HG03108 (cell line): ENCODE measurements around the gene RPTOR.
A peak's percentile ranks its signal among the peaks of the same experiment; 100 is the strongest.

Experiments
- ATAC-seq: cut with Tn5 transposase; IDR thresholded peaks from one replicate; pipeline ENCODE4 v1.9.1; 2021; ENCODE audit warnings: moderate library complexity; ENCODE audit not compliant: unreplicated experiment

The RPTOR gene

DNA sequence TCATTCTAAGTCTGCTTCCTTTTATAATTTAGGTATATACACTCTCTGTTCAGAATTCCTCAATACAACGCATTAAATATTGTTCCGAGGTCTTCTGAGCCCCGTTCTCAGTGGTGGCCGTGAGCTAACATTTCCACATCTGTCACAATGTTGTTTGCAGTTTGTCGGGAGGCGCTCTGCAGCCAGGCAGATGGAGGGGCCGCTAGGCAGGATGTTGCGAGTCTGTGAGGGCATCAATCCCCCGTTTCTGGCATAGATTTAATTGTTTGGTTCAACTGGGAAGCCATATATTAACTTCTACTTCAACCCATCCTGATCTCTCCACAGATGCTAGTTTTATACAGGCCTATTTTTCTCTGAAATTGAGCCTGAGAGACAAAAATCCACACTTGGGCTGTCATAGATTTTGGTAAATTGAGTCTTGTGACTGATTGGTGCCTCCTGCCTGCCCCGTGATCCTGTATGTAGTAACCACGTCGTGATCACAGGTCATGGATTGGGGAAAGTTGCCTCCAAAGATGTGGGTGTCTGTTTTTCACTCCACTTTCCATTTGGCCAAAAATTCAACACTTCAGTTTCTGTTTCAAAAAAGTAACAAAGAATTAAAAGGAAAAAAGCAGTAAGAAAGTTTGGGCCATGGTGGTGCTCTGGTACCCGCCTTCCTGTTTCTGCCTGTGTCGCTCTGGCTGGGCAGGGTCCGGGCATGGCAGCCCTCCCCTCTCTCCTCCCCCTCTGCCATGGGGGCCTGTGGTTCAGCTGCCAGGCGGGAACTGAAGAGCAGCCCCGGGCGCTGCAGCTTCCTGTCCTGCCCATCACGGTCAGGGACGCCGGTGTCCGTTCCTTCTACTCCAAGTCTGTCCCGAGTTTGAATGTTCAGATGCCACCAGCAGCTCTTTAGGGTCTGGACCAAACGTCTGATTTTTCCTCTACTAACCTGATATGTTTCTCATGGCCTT is 41.5 kb downstream of the RPTOR start:
- no peak for ATAC-seq

DNA sequence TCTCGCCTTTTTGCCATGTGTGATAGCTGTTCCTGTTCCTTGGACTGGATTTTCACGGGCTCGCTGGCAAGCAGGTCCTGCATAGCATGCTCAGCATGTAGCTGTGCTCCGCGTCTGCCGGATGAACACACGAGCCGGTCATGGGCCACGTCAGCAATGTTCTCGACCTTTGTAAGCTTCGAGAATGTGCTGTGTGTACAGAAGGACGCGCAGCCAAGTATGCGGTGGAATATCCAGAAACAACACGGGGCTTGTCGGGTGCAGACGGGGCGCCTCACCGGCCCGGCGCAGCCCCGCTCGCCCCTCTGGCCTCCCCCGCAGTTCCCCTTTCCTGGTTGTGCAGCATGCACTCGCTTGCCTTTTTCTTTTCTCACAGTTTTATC is 42.2 kb downstream of the RPTOR start:
- ATAC-seq: no peak

DNA sequence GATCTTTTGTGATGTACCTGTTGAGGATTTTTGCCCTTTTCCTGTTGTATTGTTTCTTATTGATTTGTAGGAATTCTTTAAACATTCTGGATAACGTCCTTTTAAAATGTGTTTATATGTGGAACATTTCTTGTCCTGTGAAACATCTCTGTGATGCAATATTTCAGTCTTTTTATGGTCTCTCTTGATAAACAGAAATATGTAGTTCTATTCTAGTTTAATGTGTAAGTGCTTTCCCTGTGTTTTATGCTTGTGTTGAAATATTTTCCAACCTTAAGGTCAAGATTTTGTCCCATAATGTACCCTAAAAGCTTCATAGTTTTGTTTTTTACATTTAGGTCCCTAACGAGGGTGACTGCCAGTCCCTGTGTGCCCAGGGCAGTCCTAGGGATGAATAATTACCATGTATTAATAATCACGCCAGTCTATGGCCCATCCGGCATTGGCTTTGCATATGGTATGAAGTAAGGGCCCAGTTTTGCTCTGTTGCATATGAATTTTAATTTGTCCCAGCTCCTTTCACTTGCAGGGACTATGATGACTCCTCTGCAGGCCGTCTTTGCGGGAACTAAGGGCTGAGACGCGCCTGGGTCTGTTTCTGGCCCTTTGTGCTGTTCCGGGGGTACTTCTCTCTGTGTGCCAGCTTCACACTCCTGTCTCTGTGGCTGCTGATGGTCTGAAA is 44.2 kb downstream of the RPTOR start:
- no peak for ATAC-seq

DNA sequence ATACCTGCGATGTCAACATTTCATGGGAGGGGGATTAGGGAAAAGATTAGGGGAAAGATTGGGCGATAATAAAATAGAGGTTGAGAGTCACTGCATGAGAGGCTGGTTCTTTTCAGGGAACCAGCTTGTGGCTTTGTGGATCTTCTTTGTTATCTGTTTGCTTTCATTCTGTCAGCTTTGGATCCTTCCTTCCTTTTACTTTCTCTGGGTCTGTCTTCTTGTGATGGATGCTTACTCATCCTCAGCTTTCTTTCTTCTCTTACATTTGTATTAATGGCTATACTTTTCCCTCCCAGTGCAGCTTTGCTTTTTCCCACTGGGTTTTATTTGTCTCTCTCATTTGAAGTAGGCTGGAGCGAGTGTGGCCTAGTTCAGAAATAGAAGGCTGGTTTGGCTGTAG is 47.1 kb downstream of the RPTOR start:
- no peak for ATAC-seq

DNA sequence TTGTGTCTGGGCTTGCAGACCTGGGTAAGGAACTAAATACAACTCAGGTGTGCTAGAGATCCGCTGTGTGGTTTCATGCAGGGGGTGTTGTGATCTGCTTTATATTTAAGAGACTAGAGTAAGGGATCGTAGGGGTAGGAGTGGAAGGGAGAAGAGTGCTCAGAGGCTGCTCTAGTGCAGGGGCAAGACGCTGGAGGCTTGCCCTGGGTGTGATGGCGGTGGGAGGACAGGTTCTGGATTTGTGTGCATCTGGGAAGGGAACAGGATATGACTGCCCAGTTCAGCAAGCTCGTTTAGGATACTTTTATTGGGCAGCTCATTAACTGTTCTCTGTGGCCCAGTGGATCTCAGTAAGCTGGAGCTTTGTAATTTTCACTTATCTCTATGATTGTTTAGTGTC is 47.6 kb downstream of the RPTOR start:
- ATAC-seq: no peak

DNA sequence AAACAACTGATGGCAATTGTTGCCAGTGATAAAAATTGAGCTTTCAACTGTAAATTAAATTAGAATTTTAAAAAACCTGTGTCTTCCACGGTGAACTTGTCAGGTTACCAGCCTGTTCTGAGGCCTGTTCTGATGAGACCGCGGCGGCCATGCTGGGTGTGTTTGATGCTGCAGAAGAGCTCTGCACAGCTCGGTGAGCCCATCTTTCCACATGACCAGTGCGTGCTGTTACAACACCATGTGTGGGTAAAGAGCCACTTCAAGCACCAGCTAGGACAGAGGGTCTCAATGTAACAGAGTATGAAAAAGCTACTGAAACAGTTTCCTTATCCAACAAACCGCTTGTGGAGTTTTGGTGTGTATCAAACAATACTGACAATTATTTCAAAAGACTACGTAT is 48.5 kb downstream of the RPTOR start:
- ATAC-seq: no peak

DNA sequence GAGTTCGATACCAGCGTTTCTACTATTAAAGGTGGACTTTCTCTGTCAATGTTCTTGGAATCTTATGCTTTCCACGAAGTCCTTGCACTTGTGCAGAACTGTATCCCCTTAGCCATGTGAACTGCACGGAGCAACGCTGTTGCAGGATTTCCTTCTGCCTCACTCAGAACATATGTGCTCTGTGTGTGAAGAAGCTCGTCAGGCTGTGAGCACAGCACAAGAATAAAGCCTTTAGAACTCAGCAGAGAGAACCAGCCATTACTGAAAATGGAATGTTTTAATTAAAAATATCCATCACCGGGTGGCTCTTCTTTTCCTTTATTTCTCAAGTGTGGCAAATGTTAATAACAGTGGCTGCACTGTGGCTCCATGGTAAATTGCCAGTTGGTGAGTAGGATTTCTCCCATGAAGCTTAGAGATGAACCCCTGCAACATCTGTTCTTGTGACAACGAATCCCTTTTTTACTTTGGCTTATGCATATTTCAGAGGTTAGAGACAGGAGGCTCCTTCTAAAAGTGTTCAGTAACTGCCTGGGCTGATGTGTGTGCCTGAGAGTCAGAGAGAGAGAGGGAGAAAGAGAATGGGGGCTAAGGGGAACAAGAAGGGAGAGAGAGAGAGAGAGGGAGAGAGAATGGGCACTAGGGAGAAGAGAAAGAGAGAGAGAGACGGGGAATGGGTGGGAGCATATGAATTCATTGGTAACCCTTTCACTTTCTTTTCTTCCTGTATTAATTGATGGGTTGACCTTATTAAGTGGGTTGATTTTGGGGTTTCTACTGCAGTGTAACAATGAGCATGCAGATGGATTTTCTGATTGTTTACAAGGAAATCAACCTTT is 50.0 kb downstream of the RPTOR start:
- ATAC-seq: no peak

DNA sequence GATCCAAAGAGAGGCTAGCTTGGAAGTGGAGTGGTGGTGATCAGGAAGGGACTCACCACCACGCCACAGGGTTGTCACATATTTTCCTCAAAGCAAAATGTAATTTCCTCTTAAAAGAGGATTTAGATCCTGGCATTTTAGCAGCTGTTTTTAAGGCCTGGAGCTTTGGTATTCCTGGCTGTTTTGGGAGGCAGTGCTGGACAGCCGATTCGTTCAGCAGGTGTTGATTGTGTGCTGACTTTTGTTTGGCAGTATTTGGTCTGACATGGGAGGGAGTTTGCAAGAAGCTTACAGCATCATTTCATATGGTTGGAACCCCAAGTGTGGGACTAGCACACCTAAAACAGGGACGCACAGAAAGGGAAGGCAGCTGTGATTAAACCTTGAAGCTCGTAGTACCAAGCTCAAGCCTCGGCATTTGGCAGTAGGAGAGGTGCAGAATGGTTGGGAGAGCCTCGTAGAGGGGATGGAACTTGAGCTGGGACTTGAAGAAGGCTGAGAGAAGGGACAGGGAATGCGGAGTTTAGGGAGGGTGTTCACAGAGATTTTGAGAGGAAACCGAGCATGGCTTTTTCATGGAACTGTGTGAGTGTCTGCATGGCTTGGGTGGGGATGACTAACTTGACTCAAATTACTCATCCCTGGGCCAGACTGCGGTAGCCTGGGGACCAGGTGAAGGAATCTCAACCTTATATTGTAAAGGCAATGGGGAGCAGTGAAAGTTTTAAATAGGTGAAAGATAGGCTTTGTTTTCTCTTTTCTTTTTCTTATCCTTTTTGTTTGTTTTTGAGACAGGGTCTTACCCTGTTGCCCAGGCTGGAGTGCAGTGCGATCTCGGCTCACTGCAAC is 52.3 kb downstream of the RPTOR start:
- no peak for ATAC-seq

DNA sequence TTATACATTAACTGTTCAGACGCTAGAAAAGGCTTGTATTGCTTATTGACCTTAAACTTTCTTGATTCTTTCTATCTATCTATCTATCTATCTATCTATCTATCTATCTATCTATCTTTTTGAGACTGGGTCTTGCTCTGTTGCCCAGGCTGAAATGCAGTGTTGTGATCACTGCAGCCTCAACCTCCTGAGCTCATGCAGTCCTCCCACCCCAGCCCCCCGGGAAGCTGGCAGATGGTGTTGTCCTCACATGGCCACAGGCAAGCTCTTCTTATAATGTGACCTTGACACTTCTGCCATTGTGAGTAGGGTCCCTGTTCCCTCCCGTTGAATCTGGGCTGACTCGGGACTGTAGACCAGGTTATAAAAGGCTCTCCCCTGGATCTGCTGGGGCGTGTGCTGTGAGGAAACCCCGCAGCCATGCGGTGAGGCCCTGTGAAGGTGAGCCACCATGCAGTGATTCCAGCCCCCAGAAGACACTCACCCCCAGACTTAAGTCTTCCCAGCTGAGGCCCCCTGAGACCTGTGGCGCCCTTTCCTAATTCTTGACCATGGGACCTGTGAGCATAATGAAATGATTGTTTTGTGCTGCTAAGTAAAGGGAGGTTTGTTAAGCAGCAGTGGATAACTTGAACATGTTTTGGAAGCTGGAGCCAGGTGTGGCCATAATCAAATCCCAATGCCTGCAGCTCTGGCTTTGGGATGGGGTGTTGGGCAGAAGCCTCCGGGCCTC is 54.3 kb downstream of the RPTOR start:
- ATAC-seq: no peak

DNA sequence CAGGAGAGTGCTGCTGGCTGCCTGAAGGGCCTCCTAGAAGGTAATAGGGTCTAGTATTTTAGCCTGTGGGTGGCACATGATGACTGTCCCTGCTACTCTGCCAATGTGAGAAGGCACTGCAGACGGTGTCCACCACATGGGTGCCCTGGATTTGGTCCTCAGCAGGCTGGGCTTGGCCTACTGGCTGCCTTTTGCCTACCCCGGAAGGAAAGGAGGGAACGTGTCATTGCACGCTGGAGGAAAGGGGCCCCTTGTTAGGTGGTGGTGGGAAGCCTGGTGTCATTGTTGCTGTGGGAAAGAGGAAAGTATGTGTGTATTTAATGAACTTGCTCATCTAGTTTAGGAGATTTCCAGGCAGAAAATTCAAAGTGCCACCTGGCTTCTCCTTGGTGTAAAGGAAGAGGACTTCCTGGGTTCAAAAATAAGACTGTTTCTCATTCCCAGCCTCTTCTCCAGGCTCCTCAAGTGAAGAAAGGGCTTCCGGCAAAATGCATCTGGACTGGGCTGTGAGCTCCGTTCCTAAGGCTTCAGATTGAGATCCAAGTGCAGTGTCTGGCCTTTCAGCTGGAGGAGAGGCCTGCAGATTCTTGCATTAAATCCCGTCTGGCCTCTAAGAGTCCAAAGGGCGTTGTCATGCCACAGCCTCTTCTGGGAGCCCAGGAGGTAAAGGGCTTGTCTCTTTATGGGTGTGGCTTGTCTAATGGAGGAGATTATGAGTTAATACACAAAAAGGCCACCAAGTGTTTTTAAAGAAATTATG is 55.1 kb downstream of the RPTOR start:
- no peak for ATAC-seq

DNA sequence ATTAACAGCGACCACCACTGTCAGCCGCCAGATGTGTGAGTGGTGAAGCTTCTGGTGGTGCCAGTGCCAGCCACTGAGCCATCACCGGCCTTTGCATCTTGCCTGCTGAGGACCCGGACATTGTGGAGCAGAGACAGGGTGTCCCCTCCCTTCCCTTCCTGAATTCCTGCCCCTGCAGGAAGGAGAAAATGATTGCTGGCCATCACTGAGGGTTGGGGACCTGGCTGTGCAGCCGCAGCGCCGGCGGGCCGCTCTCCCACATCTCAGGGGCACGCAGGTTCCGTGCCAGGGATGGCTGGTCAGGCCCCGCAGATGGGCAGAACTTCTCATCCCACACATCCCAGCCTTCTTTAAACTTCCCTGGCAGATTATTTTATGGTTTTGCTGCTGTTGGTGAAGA is 56.5 kb downstream of the RPTOR start:
- no peak for ATAC-seq

DNA sequence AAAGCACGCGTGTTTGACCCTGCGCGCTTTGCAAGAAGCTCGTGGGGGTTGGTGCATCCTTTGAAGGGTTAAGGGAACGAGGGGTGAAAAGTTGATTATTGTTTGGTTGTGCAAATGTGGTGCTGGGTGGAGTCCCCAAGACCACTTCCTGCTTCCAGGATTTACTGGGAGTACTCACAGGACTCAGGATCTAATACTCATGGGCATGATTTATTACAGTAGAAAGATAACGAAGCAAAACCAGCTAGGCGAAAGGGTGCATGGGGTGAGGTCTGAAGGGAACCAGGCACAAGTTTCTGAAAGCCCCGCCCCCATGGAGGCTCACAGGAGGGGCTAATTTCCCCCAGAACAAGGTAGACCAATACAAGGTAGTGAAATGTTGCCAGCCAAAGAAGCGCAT is 58.8 kb downstream of the RPTOR start:
- no peak for ATAC-seq

DNA sequence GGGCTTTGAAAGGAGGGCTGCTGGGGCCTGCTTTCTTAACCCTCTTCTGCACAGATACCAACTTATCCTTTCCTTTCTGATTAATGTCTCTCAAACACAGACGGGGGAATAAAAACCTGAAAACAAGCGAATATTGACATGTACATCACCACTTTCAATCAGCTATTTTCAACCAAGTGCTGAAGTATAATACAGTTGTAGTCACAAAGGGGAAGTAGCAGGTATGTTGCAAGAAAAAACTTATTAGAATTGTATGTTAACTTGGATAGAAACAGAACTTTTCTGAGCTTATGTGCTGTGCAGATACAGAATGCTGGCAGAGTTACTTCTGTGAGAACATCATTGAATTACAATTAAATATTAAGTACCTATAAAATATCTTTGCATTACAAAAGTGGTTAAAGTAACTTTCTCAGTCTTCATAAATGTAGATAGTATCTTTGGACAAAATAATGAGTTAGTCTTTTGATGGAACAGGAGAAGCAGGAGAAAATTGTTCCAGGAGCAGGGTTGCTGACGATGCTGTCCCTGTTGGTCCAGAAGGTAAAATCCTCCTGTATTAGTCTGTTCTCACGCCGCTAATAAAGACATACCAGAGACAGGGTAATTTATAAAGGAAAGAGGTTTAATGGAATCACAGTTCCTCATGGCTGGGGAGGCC is 59.5 kb downstream of the RPTOR start:
- no peak for ATAC-seq

DNA sequence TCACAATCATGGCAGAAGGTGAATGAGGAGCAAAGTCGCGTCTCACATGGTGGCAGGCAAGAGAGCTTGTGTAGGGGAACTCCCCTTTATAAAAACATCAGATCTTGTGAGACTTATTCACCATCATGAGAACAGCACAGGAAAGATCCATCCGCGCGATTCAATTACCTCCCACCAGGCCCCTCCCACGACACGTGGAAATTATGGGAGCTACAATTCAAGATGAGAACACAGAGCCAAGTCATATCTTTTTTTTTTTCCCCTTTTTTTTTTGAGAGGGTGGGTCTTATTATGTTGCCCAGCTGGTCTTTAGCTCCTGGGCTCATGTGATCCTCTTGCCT is 60.0 kb downstream of the RPTOR start:
- ATAC-seq: no peak

DNA sequence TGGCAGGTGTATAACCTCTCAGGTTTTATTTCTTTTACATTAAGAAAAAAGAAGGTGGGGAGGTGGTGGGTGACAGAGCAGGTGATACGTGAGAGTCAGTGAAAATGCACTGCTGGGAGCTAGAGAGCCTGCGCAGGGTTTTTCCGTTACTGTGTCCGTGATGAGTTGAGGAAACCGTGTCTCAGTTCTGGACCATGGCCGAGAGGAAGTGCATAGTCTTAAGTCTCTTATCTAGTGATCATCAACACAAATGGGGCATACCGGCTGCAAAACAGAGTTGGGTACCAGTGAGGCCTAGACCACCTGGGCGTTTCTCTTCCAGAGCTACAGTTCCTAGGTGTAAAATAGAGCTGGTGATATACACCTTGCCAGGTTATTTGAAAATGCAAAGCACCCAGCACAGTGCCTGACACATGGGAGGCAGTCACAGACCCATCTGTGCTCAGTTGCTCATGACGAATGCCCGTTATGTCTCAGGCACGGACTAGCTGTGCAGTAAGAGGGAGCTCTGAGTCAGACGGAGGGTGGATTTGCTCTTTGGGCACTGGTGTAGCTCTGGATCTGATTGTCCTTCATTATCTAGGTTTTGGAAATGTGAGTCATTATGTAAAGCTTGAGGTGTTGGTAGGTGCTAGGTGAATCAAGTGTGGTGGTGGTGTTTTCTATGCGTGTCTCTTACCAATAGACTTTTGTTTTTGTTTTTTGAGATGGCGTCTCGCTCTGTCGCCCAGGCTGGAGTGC is 60.9 kb downstream of the RPTOR start:
- ATAC-seq: peak; percentile 81

DNA sequence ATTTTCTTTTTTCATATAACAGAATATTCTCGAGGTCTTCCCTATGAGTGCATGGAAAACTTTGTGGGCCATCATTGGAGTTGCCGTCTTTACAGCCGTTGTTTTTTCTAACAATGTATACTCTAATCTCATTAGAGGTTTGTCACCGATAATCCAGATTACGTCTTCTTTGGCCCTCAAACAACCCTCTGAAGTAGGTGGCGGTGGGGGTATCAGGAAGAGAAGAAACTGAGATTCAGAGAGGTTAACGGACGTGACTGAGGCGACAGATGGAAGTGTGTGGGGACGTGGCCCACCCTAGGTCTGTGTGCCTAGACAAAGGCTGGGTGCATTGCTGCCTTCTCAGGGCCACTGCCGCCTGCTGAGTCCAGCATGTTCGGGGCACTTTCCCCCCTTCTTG is 63.7 kb downstream of the RPTOR start:
- ATAC-seq: no peak

DNA sequence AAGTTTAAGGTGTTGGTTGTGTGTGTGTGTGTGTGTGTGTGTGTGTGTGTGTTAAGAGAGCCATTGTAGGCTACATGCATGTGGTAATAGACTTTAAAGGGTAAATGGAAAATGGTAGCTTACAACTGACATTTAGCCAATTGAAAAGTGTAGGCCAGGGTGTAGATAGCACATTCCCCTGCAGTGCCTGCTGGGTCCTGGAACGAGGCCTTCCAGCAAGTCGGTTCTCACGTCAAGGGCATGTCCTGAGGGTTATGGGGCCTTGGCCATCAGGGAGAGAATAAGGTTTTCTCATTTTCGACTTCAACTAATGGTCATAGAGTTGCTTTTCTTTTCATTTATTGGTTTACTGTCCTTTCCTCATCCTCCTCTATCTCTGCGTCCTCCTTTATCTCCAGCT is 65.1 kb downstream of the RPTOR start:
- no peak for ATAC-seq

DNA sequence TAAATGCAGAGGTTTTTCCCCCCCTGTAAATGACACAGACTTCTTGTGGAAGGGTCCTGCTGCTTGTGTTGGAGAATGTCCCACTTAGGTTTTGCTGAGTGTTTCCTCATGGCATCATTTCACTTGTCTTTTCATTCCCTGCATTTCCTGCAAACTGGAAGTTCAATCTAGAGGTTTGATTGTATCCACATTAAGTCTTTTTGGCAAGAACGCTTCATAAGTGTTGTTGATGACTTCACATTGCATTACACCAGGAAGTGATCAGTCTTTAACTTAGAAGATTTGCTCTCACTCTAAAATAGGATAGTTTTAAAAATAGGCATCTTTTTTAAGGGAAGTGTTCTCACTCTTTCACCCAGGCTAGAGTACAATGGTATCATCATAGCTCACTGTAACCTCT is 67.2 kb downstream of the RPTOR start:
- ATAC-seq: no peak
